Measurements from ENCODE around the gene UACA.
A peak's percentile ranks its signal among the peaks of the same experiment; 100 is the strongest.

Gene UACA

DNA sequence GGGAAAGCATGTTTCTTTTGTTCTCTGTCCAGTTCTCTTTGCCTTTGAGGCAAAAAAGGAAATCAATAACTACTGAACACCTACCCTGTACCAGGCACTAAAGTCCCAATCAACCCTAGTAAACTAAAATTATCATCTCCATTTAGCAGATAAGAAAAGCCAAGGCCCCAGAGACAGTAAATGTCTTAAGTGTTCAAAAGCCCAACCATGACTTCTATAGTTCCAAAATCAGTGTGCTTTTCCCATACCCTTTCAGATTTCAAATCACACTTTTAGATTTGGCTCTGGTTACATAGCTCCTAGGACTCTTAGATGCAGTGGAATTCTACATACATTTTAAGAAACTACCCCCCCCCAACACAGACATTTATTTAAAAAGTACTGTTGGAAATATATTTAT is 63.5 kb downstream of the UACA start:
- intact Hi-C loops (cut with DNase I; ENCODE audit: low total_unique reads) = no loop called here
- peak overlapping the region; percentile 72 to 74 for H3K27ac ChIP-seq
- H3K36me3 ChIP-seq = no peaks in the 10 kb centered on the region
- H3K4me3 ChIP-seq = no peak overlapping the region
- H3K4me1 ChIP-seq = peaks cover 0 to 91% (median 38%) of the 10 kb centered on the region in 4 donors
- H3K27me3 ChIP-seq = no peaks in the 10 kb centered on the region
- DNase-seq = no peak
- TF ChIP-seq, protein P1, sequence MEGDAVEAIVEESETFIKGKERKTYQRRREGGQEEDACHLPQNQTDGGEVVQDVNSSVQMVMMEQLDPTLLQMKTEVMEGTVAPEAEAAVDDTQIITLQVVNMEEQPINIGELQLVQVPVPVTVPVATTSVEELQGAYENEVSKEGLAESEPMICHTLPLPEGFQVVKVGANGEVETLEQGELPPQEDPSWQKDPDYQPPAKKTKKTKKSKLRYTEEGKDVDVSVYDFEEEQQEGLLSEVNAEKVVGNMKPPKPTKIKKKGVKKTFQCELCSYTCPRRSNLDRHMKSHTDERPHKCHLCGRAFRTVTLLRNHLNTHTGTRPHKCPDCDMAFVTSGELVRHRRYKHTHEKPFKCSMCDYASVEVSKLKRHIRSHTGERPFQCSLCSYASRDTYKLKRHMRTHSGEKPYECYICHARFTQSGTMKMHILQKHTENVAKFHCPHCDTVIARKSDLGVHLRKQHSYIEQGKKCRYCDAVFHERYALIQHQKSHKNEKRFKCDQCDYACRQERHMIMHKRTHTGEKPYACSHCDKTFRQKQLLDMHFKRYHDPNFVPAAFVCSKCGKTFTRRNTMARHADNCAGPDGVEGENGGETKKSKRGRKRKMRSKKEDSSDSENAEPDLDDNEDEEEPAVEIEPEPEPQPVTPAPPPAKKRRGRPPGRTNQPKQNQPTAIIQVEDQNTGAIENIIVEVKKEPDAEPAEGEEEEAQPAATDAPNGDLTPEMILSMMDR (IDR thresholded peaks at IDR 0.05) = no peak
- no peaks in the 10 kb centered on the region for H3K9me3 ChIP-seq

- peaks cover 0 to 91% (median 35%) of the 10 kb centered on the region in 4 donors for H3K4me1 ChIP-seq
These were observed 64.4 kb downstream of the UACA start for GRCh38 chr15:70698836-70699390.

GRCh38 chr15:70698426-70698825 is 64.9 kb downstream of the UACA start:
- intact Hi-C loops (cut with DNase I; ENCODE audit: low total_unique reads) = no loop called here
- H3K4me1 ChIP-seq = peaks cover 0 to 88% (median 30%) of the 10 kb centered on the region in 4 donors
- no peaks in the 10 kb centered on the region for H3K9me3 ChIP-seq
- H3K27ac ChIP-seq = peak overlapping the region; percentile 72 to 74
- H3K27me3 ChIP-seq = no peaks in the 10 kb centered on the region
- no peak for DNase-seq
- no peak overlapping the region for H3K4me3 ChIP-seq
- TF ChIP-seq, protein P1 (IDR thresholded peaks at IDR 0.05) = no peak
- H3K36me3 ChIP-seq = peaks cover 0 to 8% (median 0%) of the 10 kb centered on the region in 3 donors

More at GRCh38 chr15:70698836-70699390, 64.4 kb downstream of the UACA start:
- H3K36me3 ChIP-seq = peaks cover 0 to 8% (median 0%) of the 10 kb centered on the region in 3 donors
- TF ChIP-seq, protein P1 (IDR thresholded peaks at IDR 0.05) = no peak
- intact Hi-C loops (cut with DNase I; ENCODE audit: low total_unique reads) = no loop called here
- peak overlapping the region; percentile 72 to 74 for H3K27ac ChIP-seq
- DNase-seq = no peak
- no peaks in the 10 kb centered on the region for H3K27me3 ChIP-seq
- no peaks in the 10 kb centered on the region for H3K9me3 ChIP-seq
- H3K4me3 ChIP-seq = no peak overlapping the region

DNA sequence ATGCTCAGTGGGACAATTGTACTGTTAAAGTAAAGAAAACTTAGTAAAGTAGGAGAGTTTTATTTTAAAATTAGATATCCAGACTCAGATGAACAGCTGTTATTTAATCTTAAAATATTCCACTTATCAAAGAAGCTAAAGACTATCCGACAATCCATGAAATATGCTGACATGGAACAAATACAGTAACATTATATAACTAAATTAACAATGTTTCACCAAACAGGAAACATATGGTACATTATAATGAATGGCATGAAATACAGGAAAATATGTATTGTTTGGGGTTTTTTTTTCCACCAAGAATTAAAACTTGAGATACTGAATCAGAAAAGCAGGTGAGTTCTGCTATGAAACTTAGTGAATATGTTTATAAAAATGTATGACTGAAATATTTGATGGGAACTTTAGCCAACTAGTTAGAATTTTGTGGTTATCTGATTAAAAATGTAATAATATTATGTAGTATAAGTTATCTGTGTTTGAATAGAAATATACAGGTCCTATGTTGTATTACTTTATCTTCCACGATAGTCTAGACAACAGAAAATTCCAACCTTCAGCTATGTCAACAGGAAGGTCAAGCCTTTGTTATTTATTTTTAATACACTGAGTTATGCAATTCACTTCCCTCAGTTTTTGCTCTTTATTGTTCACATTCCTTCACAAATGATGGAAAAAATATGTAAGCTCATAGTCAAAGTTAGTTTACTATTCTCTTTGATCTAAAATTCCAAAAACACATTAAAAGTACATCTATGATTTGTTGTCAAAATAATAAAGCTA is 72.7 kb downstream of the UACA start:
- Histone ChIP-seq H3K36me3 (peaks cover 10 to 22% (median 14%) of the 10 kb centered on the region in 3 donors), H3K27me3 (no peaks in the 10 kb centered on the region), H3K9me3 (no peaks in the 10 kb centered on the region), H3K27ac (peak overlapping the region in 1 of 2 donors; percentile 0), H3K4me3 (no peak overlapping the region), H3K4me1 (peaks cover 0 to 67% (median 12%) of the 10 kb centered on the region in 4 donors)
- DNase-seq = no peak
- TF ChIP-seq, protein P1 (IDR thresholded peaks at IDR 0.05) = no peak
- intact Hi-C loops (cut with DNase I; ENCODE audit: low total_unique reads) = no loop called here

GRCh38 chr15:70690021-70690420 is 73.3 kb downstream of the UACA start:
- no peaks in the 10 kb centered on the region for H3K9me3 ChIP-seq
- TF ChIP-seq, protein P1 (IDR thresholded peaks at IDR 0.05) = no peak
- H3K27ac ChIP-seq = peak overlapping the region in 1 of 2 donors; percentile 0
- H3K27me3 ChIP-seq = no peaks in the 10 kb centered on the region
- peaks cover 11 to 28% (median 21%) of the 10 kb centered on the region in 3 donors for H3K36me3 ChIP-seq
- intact Hi-C loops (cut with DNase I; ENCODE audit: low total_unique reads) = no loop called here
- DNase-seq = no peak
- peaks cover 0 to 61% (median 12%) of the 10 kb centered on the region in 4 donors for H3K4me1 ChIP-seq
- H3K4me3 ChIP-seq = no peak overlapping the region
